OCI-LY1 (cell line): ENCODE data around the gene LPCAT1.

ENCODE experiments used
- H2AFZ ChIP-seq: fragments of 200-600 bp; sonication (generic), shearing (Covaris generic); 2 replicates; pipeline ENCODE4 v1.6.0; 2014; ENCODE audit warnings: antibody characterized with exemption, mild to moderate bottlenecking, low read length
- H3F3A ChIP-seq: fragments of 200-600 bp; sonication (generic), shearing (Covaris generic); 2 replicates; pipeline ENCODE4 v1.6.0; 2014; ENCODE audit warnings: mild to moderate bottlenecking, antibody characterized with exemption, low read length, moderate library complexity; ENCODE audit not compliant: insufficient read depth
- H3K27ac ChIP-seq: fragments of 200-600 bp; sonication (generic); 2 replicates; pipeline ENCODE4 v1.5.1; 2014; ENCODE audit warnings: low read length, mixed run types, mild to moderate bottlenecking, low read depth; ENCODE audit not compliant: poor library complexity, severe bottlenecking
- H3K27me3 ChIP-seq: fragments of 200-600 bp; sonication (generic); 2 replicates; pipeline ENCODE4 v1.6.0; 2014; ENCODE audit warnings: antibody characterized with exemption, mild to moderate bottlenecking, low read length, moderate library complexity; ENCODE audit not compliant: insufficient read depth
- H3K36me3 ChIP-seq: fragments of 200-600 bp; sonication (generic); 2 replicates; pipeline ENCODE4 v1.6.1; 2014; ENCODE audit warnings: mild to moderate bottlenecking, antibody characterized with exemption, low read length, moderate library complexity, mixed read lengths; ENCODE audit not compliant: insufficient read depth
- H3K4me1 ChIP-seq: fragments of 200-600 bp; sonication (generic); 2 replicates; pipeline ENCODE4 v1.5.1; 2014; ENCODE audit warnings: mild to moderate bottlenecking, low read length, moderate library complexity; ENCODE audit not compliant: insufficient read depth, severe bottlenecking
- H3K4me2 ChIP-seq: fragments of 200-600 bp; sonication (generic), shearing (Covaris generic); 2 replicates; pipeline ENCODE4 v1.6.1; 2014; ENCODE audit warnings: low read length
- H3K4me3 ChIP-seq: fragments of 200-600 bp; sonication (generic); 2 replicates; pipeline ENCODE4 v1.5.1; 2014; ENCODE audit warnings: low read length, low read depth, mild to moderate bottlenecking, mixed read lengths; ENCODE audit not compliant: poor library complexity, severe bottlenecking
- H3K79me2 ChIP-seq: fragments of 200-600 bp; shearing (Covaris generic); 2 replicates; pipeline ENCODE4 v1.6.1; 2016; ENCODE audit warnings: mixed run types, low read length, mixed read lengths; ENCODE audit not compliant: insufficient read depth
- H3K9ac ChIP-seq: fragments of 200-600 bp; sonication (generic), shearing (Covaris generic); 2 replicates; pipeline ENCODE4 v1.6.1; 2014; ENCODE audit warnings: mild to moderate bottlenecking, low read length, mixed read lengths
- H3K9me2 ChIP-seq: fragments of 200-600 bp; sonication (generic), shearing (Covaris generic); 2 replicates; pipeline ENCODE4 v1.6.1; 2014; ENCODE audit warnings: low read depth, mild to moderate bottlenecking, low read length, mixed read lengths
- H3K9me3 ChIP-seq: fragments of 200-600 bp; shearing (Covaris generic); 2 replicates; pipeline ENCODE4 v1.6.1; 2014; ENCODE audit warnings: low read length, mixed read lengths
- H4K20me1 ChIP-seq: fragments of 200-600 bp; sonication (generic), shearing (Covaris generic); 2 replicates; pipeline ENCODE4 v1.6.0; 2016; ENCODE audit warnings: mild to moderate bottlenecking, low read length; ENCODE audit not compliant: insufficient read depth
- CTCF ChIP-seq: fragments of 200-600 bp; sonication (generic), shearing (Covaris generic); IDR thresholded peaks from 2 replicates; pipeline ENCODE4 v1.5.1; 2017; ENCODE audit warnings: mild to moderate bottlenecking, antibody characterized with exemption, low read length, moderate library complexity, mixed read lengths
- EZH2 ChIP-seq: fragments of 200-600 bp; sonication (generic), shearing (Covaris generic); IDR thresholded peaks from 2 replicates; pipeline ENCODE4 v1.8.0; 2017; ENCODE audit warnings: borderline replicate concordance, mixed run types, mild to moderate bottlenecking, antibody characterized with exemption, low read length, moderate library complexity, mixed read lengths

LPCAT1 gene

GRCh38 chr5:1508659-1509290 is 15.0 kb downstream of the LPCAT1 start:
- peaks cover 20% of the 10 kb centered on the region for H3K4me1 ChIP-seq
- no peak overlapping the region for H3K4me3 ChIP-seq
- no peak overlapping the region for H2AFZ ChIP-seq
- H4K20me1 ChIP-seq: no peaks in the 10 kb centered on the region
- H3K27ac ChIP-seq: no peak overlapping the region
- TF ChIP-seq EZH2: no peak
- no peak for TF ChIP-seq CTCF
- H3K36me3 ChIP-seq: peaks cover 16% of the 10 kb centered on the region
- H3K4me2 ChIP-seq: no peak overlapping the region
- H3K9me2 ChIP-seq: no peaks in the 10 kb centered on the region
- H3F3A ChIP-seq: peaks cover 4% of the 10 kb centered on the region; the same call in 1 of the 2 replicates
- no peak overlapping the region for H3K9ac ChIP-seq
- H3K27me3 ChIP-seq: no peaks in the 10 kb centered on the region
- no peaks in the 10 kb centered on the region for H3K9me3 ChIP-seq
- H3K79me2 ChIP-seq: no peaks in the 10 kb centered on the region

GRCh38 chr5:1507961-1508658 is 15.7 kb downstream of the LPCAT1 start:
- TF ChIP-seq EZH2 (no peak), CTCF (no peak)
- peaks cover 5% of the 10 kb centered on the region; the same call in 1 of the 2 replicates for H3F3A ChIP-seq
- no peak overlapping the region for H3K4me2 ChIP-seq
- H3K4me3 ChIP-seq: no peak overlapping the region
- no peaks in the 10 kb centered on the region for H3K9me2 ChIP-seq
- no peak overlapping the region for H2AFZ ChIP-seq
- no peak overlapping the region for H3K27ac ChIP-seq
- H3K79me2 ChIP-seq: no peaks in the 10 kb centered on the region
- H3K36me3 ChIP-seq: peaks cover 16% of the 10 kb centered on the region
- H3K27me3 ChIP-seq: no peaks in the 10 kb centered on the region
- no peaks in the 10 kb centered on the region for H3K9me3 ChIP-seq
- no peak overlapping the region for H3K9ac ChIP-seq
- no peaks in the 10 kb centered on the region for H4K20me1 ChIP-seq
- peaks cover 26% of the 10 kb centered on the region for H3K4me1 ChIP-seq

GRCh38 chr5:1507457-1507856 is 16.3 kb downstream of the LPCAT1 start:
- Histone ChIP-seq H3K79me2 (no peaks in the 10 kb centered on the region), H3K4me3 (no peak overlapping the region), H3K4me2 (no peak overlapping the region), H3K27me3 (no peaks in the 10 kb centered on the region), H3K9me3 (no peaks in the 10 kb centered on the region), H2AFZ (no peak overlapping the region), H3K9ac (no peak overlapping the region), H4K20me1 (no peaks in the 10 kb centered on the region), H3K27ac (no peak overlapping the region), H3K36me3 (peaks cover 12% of the 10 kb centered on the region), H3K9me2 (no peaks in the 10 kb centered on the region), H3F3A (peaks cover 5% of the 10 kb centered on the region; the same call in 1 of the 2 replicates), H3K4me1 (peaks cover 26% of the 10 kb centered on the region)
- no peak for TF ChIP-seq CTCF
- TF ChIP-seq EZH2: no peak
